Measurements from ENCODE around the gene TBX21. TPM values are rescaled to one million over a fixed set of nuclear protein-coding genes. Genes with fewer than 3 reads are reported as not detected.

The TBX21 gene
- total RNA-seq, 2 donors from 2014 or later, result 1.8 TPM; not detected in 1

DNA sequence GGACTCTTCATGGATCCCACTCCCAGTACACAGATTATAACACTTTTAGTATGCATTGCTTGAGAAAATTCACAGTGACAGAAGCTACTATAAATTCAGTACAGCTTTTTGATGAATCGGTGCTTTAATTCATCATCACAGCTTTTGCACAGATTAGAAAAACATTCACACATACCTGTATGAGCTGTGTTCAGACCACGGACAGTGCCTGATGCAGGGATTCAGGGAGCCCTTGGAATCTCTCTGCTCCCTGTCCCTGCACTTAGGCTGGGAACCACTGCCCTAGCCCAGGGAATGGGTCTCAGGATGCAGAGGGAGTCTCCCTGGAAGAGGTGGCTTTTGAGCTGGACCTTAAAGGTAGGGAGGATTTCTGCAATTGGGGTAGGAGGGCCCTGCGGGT lies 25.2 kb upstream of the TBX21 start:
- DNase-seq (ENCODE audit: low spot score) (no peak), ATAC-seq (ENCODE audit: insufficient number of reproducible peaks, low FRiP score, low read depth) (no peak)
- Histone ChIP-seq H3K27ac (no peak overlapping the region), H3K27me3 (replicated peaks; ENCODE audit: insufficient read depth) (no peaks in the 10 kb centered on the region), H3K4me3 (no peak overlapping the region), H3K9me3 (no peaks in the 10 kb centered on the region), H3K36me3 (peaks cover 4% of the 10 kb centered on the region), H3K4me1 (ENCODE audit: control insufficient read depth in 1 of 2, low read depth in 2 of 2) (peaks cover 0 to 25% of the 10 kb centered on the region in 2 donors)
- TF ChIP-seq, protein P1, sequence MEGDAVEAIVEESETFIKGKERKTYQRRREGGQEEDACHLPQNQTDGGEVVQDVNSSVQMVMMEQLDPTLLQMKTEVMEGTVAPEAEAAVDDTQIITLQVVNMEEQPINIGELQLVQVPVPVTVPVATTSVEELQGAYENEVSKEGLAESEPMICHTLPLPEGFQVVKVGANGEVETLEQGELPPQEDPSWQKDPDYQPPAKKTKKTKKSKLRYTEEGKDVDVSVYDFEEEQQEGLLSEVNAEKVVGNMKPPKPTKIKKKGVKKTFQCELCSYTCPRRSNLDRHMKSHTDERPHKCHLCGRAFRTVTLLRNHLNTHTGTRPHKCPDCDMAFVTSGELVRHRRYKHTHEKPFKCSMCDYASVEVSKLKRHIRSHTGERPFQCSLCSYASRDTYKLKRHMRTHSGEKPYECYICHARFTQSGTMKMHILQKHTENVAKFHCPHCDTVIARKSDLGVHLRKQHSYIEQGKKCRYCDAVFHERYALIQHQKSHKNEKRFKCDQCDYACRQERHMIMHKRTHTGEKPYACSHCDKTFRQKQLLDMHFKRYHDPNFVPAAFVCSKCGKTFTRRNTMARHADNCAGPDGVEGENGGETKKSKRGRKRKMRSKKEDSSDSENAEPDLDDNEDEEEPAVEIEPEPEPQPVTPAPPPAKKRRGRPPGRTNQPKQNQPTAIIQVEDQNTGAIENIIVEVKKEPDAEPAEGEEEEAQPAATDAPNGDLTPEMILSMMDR (IDR thresholded peaks at IDR 0.05), result no peak

DNA sequence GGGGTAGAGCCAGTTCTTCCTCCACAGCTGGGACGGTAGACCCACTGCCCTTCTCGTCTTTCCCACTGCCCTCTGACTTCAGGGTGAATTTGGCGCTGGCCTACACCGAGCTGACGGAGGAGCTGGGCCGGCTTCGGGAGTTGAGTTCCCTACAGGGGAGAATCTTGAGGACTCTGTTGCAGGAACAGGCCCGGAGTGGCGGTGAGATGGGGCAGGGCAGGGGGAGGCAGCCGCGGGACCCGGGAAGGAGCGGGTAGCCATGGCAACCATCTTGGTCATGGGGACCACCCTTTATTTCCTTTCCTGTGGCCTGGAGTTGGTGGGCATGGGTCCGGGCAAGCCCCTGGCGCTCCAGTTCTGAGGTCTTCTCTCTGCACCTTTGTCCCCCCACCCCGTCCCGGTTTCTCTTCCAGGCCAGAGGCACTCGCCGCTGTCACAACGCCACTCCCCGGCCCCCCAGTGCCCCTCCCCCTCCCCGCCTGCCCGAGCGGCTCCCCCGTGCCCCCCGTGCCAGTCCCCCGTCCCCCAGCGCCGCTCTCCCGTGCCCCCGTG lies 24.6 kb upstream of the TBX21 start:
- no peak for DNase-seq (ENCODE audit: low spot score)
- no peaks in the 10 kb centered on the region for H3K27me3 ChIP-seq (replicated peaks; ENCODE audit: insufficient read depth)
- H3K27ac ChIP-seq, result no peak overlapping the region
- H3K36me3 ChIP-seq, result peaks cover 4% of the 10 kb centered on the region
- ATAC-seq (ENCODE audit: insufficient number of reproducible peaks, low FRiP score, low read depth), result no peak
- TF ChIP-seq, protein P1 (IDR thresholded peaks at IDR 0.05), result no peak
- peaks cover 0 to 25% of the 10 kb centered on the region in 2 donors for H3K4me1 ChIP-seq (ENCODE audit: control insufficient read depth in 1 of 2, low read depth in 2 of 2)
- peak overlapping the region; percentile 41 for H3K4me3 ChIP-seq
- H3K9me3 ChIP-seq, result no peaks in the 10 kb centered on the region

DNA sequence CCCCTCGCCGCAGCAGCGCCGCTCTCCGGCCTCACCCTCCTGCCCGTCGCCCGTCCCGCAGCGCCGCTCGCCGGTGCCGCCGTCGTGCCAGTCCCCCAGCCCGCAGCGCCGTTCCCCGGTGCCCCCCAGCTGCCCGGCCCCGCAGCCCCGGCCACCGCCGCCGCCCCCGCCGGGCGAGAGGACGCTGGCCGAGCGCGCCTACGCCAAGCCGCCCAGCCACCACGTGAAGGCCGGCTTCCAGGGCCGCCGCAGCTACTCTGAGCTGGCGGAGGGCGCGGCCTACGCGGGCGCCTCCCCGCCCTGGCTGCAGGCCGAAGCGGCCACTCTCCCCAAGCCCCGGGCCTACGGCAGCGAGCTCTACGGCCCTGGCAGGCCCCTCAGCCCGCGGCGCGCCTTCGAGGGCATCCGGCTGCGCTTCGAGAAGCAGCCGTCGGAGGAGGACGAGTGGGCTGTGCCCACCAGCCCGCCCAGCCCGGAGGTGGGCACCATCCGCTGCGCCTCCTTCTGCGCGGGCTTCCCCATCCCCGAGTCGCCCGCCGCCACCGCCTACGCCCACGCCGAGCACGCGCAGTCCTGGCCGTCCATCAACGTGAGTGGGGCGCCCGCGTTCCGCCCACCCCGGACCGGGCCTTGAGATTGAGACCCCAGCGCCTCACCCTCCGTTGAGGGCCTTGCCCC lies 24.0 kb upstream of the TBX21 start:
- TF ChIP-seq, protein P1 (IDR thresholded peaks at IDR 0.05), result no peak
- Histone ChIP-seq H3K27ac (no peak overlapping the region), H3K9me3 (no peaks in the 10 kb centered on the region), H3K4me1 (ENCODE audit: control insufficient read depth in 1 of 2, low read depth in 2 of 2) (peaks cover 0 to 25% of the 10 kb centered on the region in 2 donors), H3K27me3 (replicated peaks; ENCODE audit: insufficient read depth) (no peaks in the 10 kb centered on the region), H3K4me3 (peak overlapping the region; percentile 41), H3K36me3 (peaks cover 4% of the 10 kb centered on the region)
- no peak for DNase-seq (ENCODE audit: low spot score)
- ATAC-seq (ENCODE audit: insufficient number of reproducible peaks, low FRiP score, low read depth), result no peak

DNA sequence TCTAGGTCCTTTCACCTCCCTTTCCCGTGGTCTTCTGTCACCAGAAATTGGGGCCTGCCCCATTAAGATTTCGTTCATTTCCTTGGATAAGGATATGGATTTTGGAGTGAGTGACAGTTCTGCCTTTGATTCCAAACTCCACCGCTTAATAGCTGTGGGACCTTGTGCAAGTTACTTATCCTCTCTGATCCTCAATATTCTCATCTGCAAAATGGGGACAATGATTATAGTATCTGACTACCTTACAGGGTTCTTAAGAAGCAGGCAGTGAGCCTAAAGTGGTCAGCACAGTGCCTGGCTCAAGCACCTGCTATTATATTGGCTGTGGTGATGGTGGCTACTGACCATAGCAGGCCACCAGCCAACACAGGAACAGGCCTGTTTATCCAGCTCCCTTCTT lies 23.4 kb upstream of the TBX21 start:
- Histone ChIP-seq H3K4me1 (ENCODE audit: control insufficient read depth in 1 of 2, low read depth in 2 of 2) (peaks cover 0 to 25% of the 10 kb centered on the region in 2 donors), H3K27ac (no peak overlapping the region), H3K36me3 (peaks cover 4% of the 10 kb centered on the region), H3K4me3 (no peak overlapping the region), H3K27me3 (replicated peaks; ENCODE audit: insufficient read depth) (no peaks in the 10 kb centered on the region), H3K9me3 (no peaks in the 10 kb centered on the region)
- TF ChIP-seq, protein P1 (IDR thresholded peaks at IDR 0.05), result no peak
- no peak for DNase-seq (ENCODE audit: low spot score)
- ATAC-seq (ENCODE audit: insufficient number of reproducible peaks, low FRiP score, low read depth), result no peak

DNA sequence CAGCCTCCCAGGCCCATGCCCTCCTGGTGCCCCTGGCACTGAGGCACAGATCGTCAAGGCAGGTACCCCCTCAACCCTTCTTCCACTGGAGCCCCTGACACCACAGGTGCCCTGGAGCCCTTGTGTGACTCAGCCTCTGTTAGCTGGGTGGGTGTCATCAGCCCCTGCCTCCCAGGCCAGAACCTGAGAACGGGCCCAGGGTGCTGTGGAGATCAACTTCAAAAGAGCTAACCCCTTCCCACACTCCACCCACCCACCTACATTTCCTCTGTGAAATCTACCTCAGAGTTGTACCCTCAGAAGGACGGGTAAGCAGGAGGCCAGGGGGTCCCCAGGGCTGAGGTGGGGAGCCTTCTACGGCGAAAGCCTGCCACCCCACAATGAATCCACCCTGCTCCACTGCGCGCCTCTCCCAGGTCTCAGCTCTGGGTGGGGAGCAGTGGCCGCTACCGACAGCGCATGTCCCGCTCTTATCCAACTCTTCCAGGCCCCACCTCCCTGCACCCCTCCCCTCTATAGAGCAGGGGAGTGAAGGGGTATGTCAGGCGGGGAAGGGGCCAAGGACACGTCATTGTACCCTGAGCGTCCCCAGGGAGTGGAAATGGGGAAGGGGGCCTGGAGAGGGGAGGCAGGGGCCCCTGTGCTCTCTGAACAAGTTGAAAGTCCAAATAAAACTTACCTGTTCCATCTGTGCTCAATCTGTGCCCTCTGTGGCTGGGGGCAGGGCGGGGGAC lies 21.5 kb upstream of the TBX21 start:
- ATAC-seq (ENCODE audit: insufficient number of reproducible peaks, low FRiP score, low read depth) (no peak), DNase-seq (ENCODE audit: low spot score) (no peak)
- Histone ChIP-seq H3K9me3 (no peaks in the 10 kb centered on the region), H3K4me3 (no peak overlapping the region), H3K36me3 (peaks cover 4% of the 10 kb centered on the region), H3K4me1 (ENCODE audit: control insufficient read depth in 1 of 2, low read depth in 2 of 2) (peaks cover 0 to 21% of the 10 kb centered on the region in 2 donors), H3K27ac (no peak overlapping the region), H3K27me3 (replicated peaks; ENCODE audit: insufficient read depth) (no peaks in the 10 kb centered on the region)
- TF ChIP-seq, protein P1 (IDR thresholded peaks at IDR 0.05), result no peak
